Lower leg skin (tissue), 3 donors: ENCODE data around the gene ACADM.
"Not testable (repeated sequence)": the region's sequence is repeated elsewhere in the genome, so short reads cannot be mapped to it uniquely, and the experiment has no call there.

Experiments
- CTCF ChIP-seq, 3 donors: fragments of 450-650 bp; IDR thresholded peaks; one replicate each; pipeline ENCODE4 v1.5.1; 2016; ENCODE audit warnings: antibody characterized with exemption in 3 of 3, mild to moderate bottlenecking in 3 of 3, moderate library complexity in 2 of 3
- POLR2A ChIP-seq, 2 donors: fragments of 450-650 bp; IDR thresholded peaks; one replicate each; pipeline ENCODE4 v1.6.1; 2016 to 2017; ENCODE audit warnings: antibody characterized with exemption in 2 of 2, mild to moderate bottlenecking in 1 of 2, moderate library complexity in 1 of 2

GRCh38 chr1:75783920-75784319 lies 59.4 kb downstream of the ACADM start:
- not testable (repeated sequence) for TF ChIP-seq CTCF, POLR2A (IDR thresholded peaks at IDR 0.05)
